Tibial artery (tissue), 4 donors: ENCODE measurements around the gene CST6.
A peak's percentile ranks its signal among the peaks of the same experiment; 100 is the strongest.

Source experiments
- DNase-seq, 2 donors: peaks; one replicate each; pipeline ENCODE4 v3.0.0-alpha.2; 2019
- H3K27ac ChIP-seq, 2 donors: fragments of 200-600 bp; sonication (generic) in 1 of 2; 1 replicate in 1 of 2; 2 replicates in 1 of 2; pipeline ENCODE4 v1.5.1; 2018 to 2019; ENCODE audit warnings: mild to moderate bottlenecking in 1 of 2
- H3K27me3 ChIP-seq, 2 donors: fragments of 200-600 bp; sonication (generic) in 1 of 2; one replicate each; pipeline versions ENCODE4 v1.5.1 to v1.6.0; 2016 to 2019
- H3K36me3 ChIP-seq, 3 donors: fragments of 200-600 bp; sonication (generic) in 2 of 3; one replicate each; pipeline ENCODE4 v1.5.1; 2016 to 2019; ENCODE audit warnings: mild to moderate bottlenecking in 2 of 3
- H3K4me1 ChIP-seq, 4 donors: fragments of 200-600 bp; sonication (generic) in 2 of 4; 1 replicate in 3 of 4; 2 replicates in 1 of 4; pipeline ENCODE4 v1.5.1; 2016 to 2019
- H3K4me3 ChIP-seq, 2 donors: fragments of 200-600 bp; sonication (generic) in 1 of 2; 1 replicate in 1 of 2; 2 replicates in 1 of 2; pipeline ENCODE4 v1.5.1; 2018 to 2019; ENCODE audit warnings: mild to moderate bottlenecking in 2 of 2
- H3K9me3 ChIP-seq, 3 donors: fragments of 200-600 bp; sonication (generic) in 1 of 3; one replicate each; pipeline ENCODE4 v1.5.1; 2016 to 2019
- CTCF ChIP-seq, 2 experiments: fragments of 200-600 bp in 1 of 2; fragments of 450-650 bp in 1 of 2; IDR thresholded peaks; one replicate each; pipeline ENCODE4 v1.5.1; 2017 to 2019; ENCODE audit warnings: antibody characterized with exemption in 2 of 2, mild to moderate bottlenecking in 1 of 2, moderate library complexity in 1 of 2
- intact Hi-C: fragments of 100-400 bp; cut with DNase I; formaldehyde crosslinking; loops from one replicate; pipeline ENCODE4 v1.15.0; 2023; ENCODE audit warnings: low total_unique reads

The CST6 gene

GRCh38 chr11:66012946-66013761 lies 1.3 kb downstream of the CST6 start:
- intact Hi-C loops = no loop called here
- H3K27me3 ChIP-seq = no peaks in the 10 kb centered on the region
- H3K4me3 ChIP-seq = no peak overlapping the region
- H3K4me1 ChIP-seq = peaks cover 0 to 69% (median 56%) of the 10 kb centered on the region in 4 donors
- H3K27ac ChIP-seq = peak overlapping the region; percentile 69 to 96
- no peak for DNase-seq
- TF ChIP-seq CTCF (IDR thresholded peaks at IDR 0.05) = no peak
- H3K9me3 ChIP-seq = no peaks in the 10 kb centered on the region
- H3K36me3 ChIP-seq = no peaks in the 10 kb centered on the region

- Histone ChIP-seq H3K36me3 (no peaks in the 10 kb centered on the region), H3K27ac (peak overlapping the region; percentile 69 to 96), H3K27me3 (no peaks in the 10 kb centered on the region), H3K4me3 (no peak overlapping the region), H3K9me3 (no peaks in the 10 kb centered on the region), H3K4me1 (peaks cover 0 to 69% (median 56%) of the 10 kb centered on the region in 4 donors)
- DNase-seq = no peak
- TF ChIP-seq CTCF (IDR thresholded peaks at IDR 0.05) = no peak
- intact Hi-C loops = no loop called here
Measured at GRCh38 chr11:66013762-66014100, 1.9 kb downstream of the CST6 start.

- no peaks in the 10 kb centered on the region for H3K9me3 ChIP-seq
- no peak for DNase-seq
- no peak overlapping the region for H3K4me3 ChIP-seq
- H3K4me1 ChIP-seq = peaks cover 0 to 69% (median 56%) of the 10 kb centered on the region in 4 donors
- no peak for TF ChIP-seq CTCF (IDR thresholded peaks at IDR 0.05)
- intact Hi-C loops = no loop called here
- no peaks in the 10 kb centered on the region for H3K27me3 ChIP-seq
- no peaks in the 10 kb centered on the region for H3K36me3 ChIP-seq
- H3K27ac ChIP-seq = peak overlapping the region; percentile 89 to 96
Measured at GRCh38 chr11:66014804-66015453, 3.1 kb downstream of the CST6 start.

GRCh38 chr11:66015454-66015881 lies 3.7 kb downstream of the CST6 start:
- intact Hi-C loops = no loop called here
- no peaks in the 10 kb centered on the region for H3K9me3 ChIP-seq
- H3K4me1 ChIP-seq = peaks cover 0 to 71% (median 56%) of the 10 kb centered on the region in 4 donors
- peak overlapping the region; percentile 21 to 31 for H3K4me3 ChIP-seq
- peak; percentile 62 to 95 for DNase-seq
- no peak for TF ChIP-seq CTCF (IDR thresholded peaks at IDR 0.05)
- H3K27ac ChIP-seq = peak overlapping the region; percentile 89 to 96
- H3K27me3 ChIP-seq = no peaks in the 10 kb centered on the region
- H3K36me3 ChIP-seq = no peaks in the 10 kb centered on the region

GRCh38 chr11:66015936-66016792 lies 4.4 kb downstream of the CST6 start:
- peak overlapping the region; percentile 21 to 31 for H3K4me3 ChIP-seq
- H3K4me1 ChIP-seq = peaks cover 0 to 73% (median 61%) of the 10 kb centered on the region in 4 donors
- H3K27me3 ChIP-seq = no peaks in the 10 kb centered on the region
- TF ChIP-seq CTCF (IDR thresholded peaks at IDR 0.05) = no peak
- H3K27ac ChIP-seq = peak overlapping the region; percentile 89 to 96
- no peaks in the 10 kb centered on the region for H3K36me3 ChIP-seq
- intact Hi-C loops = no loop called here
- H3K9me3 ChIP-seq = no peaks in the 10 kb centered on the region
- DNase-seq = peak in 1 of 2 donors; percentile 91
